GM12878 (cell line): ENCODE results near the gene TESPA1.

Experiments
- BRCA1 ChIP-seq: IDR thresholded peaks from 2 replicates; pipeline ENCODE4 v1.6.1; 2011; ENCODE audit warnings: low read depth, low read length, improper control_type of control experiment
- CHD4 ChIP-seq: fragments of 200-600 bp; sonication (generic); IDR thresholded peaks from 2 replicates; pipeline ENCODE4 v1.6.1; 2016; ENCODE audit warnings: mild to moderate bottlenecking
- EGR1 ChIP-seq, 2 experiments: IDR thresholded peaks; 1 replicate in 1 of 2; 2 replicates in 1 of 2; pipeline ENCODE4 v1.6.1; 2011 to 2012; ENCODE audit warnings: low read depth in 2 of 2, low read length in 2 of 2, borderline replicate concordance in 1 of 2, mild to moderate bottlenecking in 1 of 2, moderate library complexity in 1 of 2
- JUND ChIP-seq: IDR thresholded peaks from 2 replicates; pipeline ENCODE4 v1.6.1; 2012; ENCODE audit warnings: low read depth, mild to moderate bottlenecking, low read length, improper control_type of control experiment, moderate library complexity
- MAX ChIP-seq: IDR thresholded peaks from 2 replicates; pipeline ENCODE4 v1.6.1; 2012; ENCODE audit warnings: low read depth, low read length, improper control_type of control experiment
- PBX3 ChIP-seq: IDR thresholded peaks from 2 replicates; pipeline ENCODE4 v1.6.1; 2011; ENCODE audit warnings: mild to moderate bottlenecking, low read depth, low read length, moderate library complexity; ENCODE audit not compliant: insufficient replicate concordance
- TF ChIP-seq, protein P1 (sequence below), 3 experiments: IDR thresholded peaks in 2 of 3; conservative IDR thresholded peaks in 1 of 3; 2 replicates each; pipeline ENCODE4 v1.5.1; 2011; ENCODE audit warnings: low read depth in 3 of 3, low read length in 3 of 3, mild to moderate bottlenecking in 3 of 3, control low read depth in 2 of 3, moderate library complexity in 2 of 3, inconsistent platforms in 1 of 3, mixed read lengths in 1 of 3; ENCODE audit not compliant: control insufficient read depth in 2 of 3, insufficient read depth in 1 of 3; ENCODE audit errors: extremely low read depth in 1 of 3
- TF ChIP-seq, protein P2 (sequence below): IDR thresholded peaks from 2 replicates; pipeline ENCODE4 v1.6.1; 2012; ENCODE audit warnings: low read depth, low read length, improper control_type of control experiment

- TF ChIP-seq CHD4 (no peak), MAX (no peak), JUND (no peak), PBX3 (no peak), BRCA1 (no peak), EGR1 (IDR thresholded peaks at IDR 0.05; ENCODE audit: borderline replicate concordance in 1 of 2, low read depth in 2 of 2, low read length in 2 of 2) (no peak)
- TF ChIP-seq, protein P1, sequence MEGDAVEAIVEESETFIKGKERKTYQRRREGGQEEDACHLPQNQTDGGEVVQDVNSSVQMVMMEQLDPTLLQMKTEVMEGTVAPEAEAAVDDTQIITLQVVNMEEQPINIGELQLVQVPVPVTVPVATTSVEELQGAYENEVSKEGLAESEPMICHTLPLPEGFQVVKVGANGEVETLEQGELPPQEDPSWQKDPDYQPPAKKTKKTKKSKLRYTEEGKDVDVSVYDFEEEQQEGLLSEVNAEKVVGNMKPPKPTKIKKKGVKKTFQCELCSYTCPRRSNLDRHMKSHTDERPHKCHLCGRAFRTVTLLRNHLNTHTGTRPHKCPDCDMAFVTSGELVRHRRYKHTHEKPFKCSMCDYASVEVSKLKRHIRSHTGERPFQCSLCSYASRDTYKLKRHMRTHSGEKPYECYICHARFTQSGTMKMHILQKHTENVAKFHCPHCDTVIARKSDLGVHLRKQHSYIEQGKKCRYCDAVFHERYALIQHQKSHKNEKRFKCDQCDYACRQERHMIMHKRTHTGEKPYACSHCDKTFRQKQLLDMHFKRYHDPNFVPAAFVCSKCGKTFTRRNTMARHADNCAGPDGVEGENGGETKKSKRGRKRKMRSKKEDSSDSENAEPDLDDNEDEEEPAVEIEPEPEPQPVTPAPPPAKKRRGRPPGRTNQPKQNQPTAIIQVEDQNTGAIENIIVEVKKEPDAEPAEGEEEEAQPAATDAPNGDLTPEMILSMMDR (IDR thresholded peaks at IDR 0.05 in 2 of 3, conservative IDR thresholded peaks at IDR 0.05 in 1 of 3; ENCODE audit: control insufficient read depth in 2 of 3, extremely low read depth in 1 of 3, insufficient read depth in 1 of 3, low read depth in 3 of 3, low read length in 3 of 3): no peak
- TF ChIP-seq, protein P2, sequence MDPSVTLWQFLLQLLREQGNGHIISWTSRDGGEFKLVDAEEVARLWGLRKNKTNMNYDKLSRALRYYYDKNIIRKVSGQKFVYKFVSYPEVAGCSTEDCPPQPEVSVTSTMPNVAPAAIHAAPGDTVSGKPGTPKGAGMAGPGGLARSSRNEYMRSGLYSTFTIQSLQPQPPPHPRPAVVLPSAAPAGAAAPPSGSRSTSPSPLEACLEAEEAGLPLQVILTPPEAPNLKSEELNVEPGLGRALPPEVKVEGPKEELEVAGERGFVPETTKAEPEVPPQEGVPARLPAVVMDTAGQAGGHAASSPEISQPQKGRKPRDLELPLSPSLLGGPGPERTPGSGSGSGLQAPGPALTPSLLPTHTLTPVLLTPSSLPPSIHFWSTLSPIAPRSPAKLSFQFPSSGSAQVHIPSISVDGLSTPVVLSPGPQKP: no peak
These were observed 5.3 kb upstream of the TESPA1 start for GRCh38 chr12:54989829-54990228.
